ENCODE data around the gene PGAP2. TPM values are rescaled to one million over a fixed set of nuclear protein-coding genes. Genes with fewer than 3 reads are reported as not detected.
"Not testable (repeated sequence)": the region's sequence is repeated elsewhere in the genome, so short reads cannot be mapped to it uniquely, and the experiment has no call there.

PGAP2 gene
- total RNA-seq, 4 donors from 2014 or later = 5.1 to 7.4 (median 7.0) TPM

DNA sequence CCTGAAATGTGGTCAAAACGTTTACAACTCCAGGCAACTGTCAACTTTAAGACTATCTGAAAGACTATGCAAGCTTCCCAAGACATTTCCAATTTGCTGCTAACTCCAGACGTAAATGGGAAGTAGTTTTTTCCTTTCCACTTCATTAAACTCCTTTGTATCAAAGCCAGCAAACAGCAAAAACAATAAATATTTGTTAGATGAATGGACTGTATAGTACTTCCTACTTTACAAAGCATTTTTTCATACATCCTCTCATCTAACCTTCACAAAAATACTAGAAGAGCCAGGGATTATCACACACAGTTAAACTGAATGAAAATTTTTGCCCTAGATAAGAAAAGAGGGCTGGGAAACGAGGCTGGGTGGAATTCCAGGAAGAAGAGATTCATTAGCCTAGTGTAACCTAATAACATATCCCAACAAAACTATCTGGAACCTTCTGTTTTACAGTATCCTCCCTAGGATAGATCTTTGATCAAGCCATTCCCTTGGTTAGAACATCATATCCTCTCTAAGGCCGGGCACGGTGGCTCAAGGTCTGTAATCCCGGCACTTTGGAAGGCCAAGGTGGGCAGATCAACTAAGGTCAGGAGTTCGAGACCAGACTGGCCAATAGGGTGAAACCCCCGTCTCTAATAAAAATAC is 21.5 kb upstream of the PGAP2 start:
- Histone ChIP-seq H3K36me3 (peaks cover 0 to 25% (median 9%) of the 10 kb centered on the region in 4 donors), H3K4me3 (no peak overlapping the region), H3K27ac (replicated peaks in 1 of 4) (peak overlapping the region in 1 of 4 donors; percentile 27), H3K27me3 (no peaks in the 10 kb centered on the region), H3K9me3 (no peaks in the 10 kb centered on the region), H3K4me1 (peaks cover 6 to 73% (median 66%) of the 10 kb centered on the region in 4 donors)
- DNase-seq (ENCODE audit: extremely low spot score) = no peak
- TF ChIP-seq POLR2A (IDR thresholded peaks at IDR 0.05; ENCODE audit: low read depth) (no peak), POLR2AphosphoS5 (IDR thresholded peaks at IDR 0.05) (no peak), EP300 (IDR thresholded peaks at IDR 0.05) (no peak)
- TF ChIP-seq, protein P1, sequence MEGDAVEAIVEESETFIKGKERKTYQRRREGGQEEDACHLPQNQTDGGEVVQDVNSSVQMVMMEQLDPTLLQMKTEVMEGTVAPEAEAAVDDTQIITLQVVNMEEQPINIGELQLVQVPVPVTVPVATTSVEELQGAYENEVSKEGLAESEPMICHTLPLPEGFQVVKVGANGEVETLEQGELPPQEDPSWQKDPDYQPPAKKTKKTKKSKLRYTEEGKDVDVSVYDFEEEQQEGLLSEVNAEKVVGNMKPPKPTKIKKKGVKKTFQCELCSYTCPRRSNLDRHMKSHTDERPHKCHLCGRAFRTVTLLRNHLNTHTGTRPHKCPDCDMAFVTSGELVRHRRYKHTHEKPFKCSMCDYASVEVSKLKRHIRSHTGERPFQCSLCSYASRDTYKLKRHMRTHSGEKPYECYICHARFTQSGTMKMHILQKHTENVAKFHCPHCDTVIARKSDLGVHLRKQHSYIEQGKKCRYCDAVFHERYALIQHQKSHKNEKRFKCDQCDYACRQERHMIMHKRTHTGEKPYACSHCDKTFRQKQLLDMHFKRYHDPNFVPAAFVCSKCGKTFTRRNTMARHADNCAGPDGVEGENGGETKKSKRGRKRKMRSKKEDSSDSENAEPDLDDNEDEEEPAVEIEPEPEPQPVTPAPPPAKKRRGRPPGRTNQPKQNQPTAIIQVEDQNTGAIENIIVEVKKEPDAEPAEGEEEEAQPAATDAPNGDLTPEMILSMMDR (IDR thresholded peaks at IDR 0.05) = no peak
- intact Hi-C loops (cut with DNase I) = no loop called here
- WGBS = 64% methylated on average over 8 of the region's 8 CpGs

DNA sequence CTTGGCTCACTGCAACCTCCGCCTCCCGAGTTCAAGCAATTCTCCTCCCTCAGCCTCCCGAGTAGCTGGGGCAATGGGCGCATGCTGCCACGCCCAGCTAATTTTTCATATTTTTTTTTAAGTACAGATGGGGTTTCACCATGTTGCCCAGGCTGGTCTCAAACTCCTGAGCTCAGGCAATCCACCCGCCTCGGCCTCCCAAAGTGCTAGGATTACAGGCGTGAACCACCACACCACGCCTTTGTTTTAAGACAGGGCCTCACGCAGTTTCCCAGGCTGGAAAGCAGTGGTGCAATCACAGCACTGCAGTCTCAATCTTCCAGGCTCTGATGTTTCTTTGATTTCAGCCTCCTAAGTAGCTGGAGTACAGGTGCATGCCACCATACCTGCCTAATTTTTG is 14.0 kb upstream of the PGAP2 start:
- DNase-seq (ENCODE audit: extremely low spot score); H3K4me3 ChIP-seq; intact Hi-C loops (cut with DNase I); H3K27ac ChIP-seq (replicated peaks in 1 of 4); H3K9me3 ChIP-seq; H3K27me3 ChIP-seq: not testable (repeated sequence)
- H3K4me1 ChIP-seq = peaks cover 15 to 59% (median 55%) of the 10 kb centered on the region in 4 donors
- peaks cover 8 to 39% (median 28%) of the 10 kb centered on the region in 4 donors for H3K36me3 ChIP-seq
- 95% methylated on average over 10 of the region's 10 CpGs for WGBS

DNA sequence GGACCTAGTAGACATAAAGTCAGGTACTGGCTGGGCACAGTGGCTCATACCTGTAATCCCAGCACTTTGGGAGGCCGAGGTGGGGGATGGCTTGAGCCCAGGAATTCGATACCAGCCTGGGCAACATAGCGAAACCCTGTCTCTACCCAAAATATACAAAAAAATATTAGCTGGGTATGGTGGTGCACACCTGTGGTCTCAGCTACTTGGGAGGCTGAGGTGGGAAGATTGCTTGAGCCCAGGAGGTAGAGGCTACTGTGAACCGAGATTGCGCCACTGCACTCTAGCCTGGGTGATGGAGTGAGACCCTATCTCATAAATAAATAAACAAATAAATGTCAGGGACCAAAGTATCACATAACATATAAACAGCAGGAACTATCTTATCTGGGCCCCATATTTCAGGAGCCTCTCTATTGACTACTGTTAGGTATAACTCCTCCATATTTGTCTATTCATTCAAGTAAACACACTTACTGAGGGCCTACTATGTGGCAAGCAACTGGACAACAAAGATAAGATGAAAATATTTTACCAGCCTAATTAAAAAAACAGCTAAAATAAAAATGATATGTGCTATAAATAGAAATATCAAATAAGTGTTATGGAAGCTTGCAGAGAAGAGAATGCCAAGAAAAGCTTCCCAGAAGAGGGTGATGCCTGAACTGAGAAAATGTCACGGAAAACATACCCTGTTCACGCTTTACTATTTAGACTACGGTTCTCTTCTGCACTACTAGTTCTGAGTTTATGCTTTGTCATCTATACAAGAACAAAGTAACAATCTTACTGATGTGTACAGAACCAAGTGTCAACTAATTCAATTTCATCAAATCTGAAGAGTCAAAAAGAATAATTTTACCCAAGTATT is 13.0 kb upstream of the PGAP2 start:
- intact Hi-C loops (cut with DNase I) = loop anchor here (5.0 kb wide), 1 partner anchor 42 kb away; no protein-coding TSS in a partner anchor

DNA sequence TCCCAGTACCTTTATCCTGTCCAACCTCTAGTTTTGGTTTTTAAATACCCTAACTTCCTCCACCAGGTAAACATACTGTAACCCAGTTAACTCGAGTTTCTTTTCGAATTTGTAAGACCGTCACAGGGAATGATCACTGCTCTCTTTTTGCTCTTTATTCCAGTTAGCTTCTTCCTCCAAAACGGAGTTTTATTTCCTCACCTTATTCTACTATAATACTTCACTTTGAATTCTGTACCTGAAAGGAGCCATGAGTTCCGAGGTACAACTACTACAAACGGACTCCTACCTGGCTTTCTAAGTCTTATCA is 12.4 kb upstream of the PGAP2 start:
- no peak for DNase-seq (ENCODE audit: extremely low spot score)
- no peaks in the 10 kb centered on the region for H3K27me3 ChIP-seq
- peak overlapping the region; percentile 77 to 95 (median 90) for H3K4me3 ChIP-seq
- TF ChIP-seq POLR2A (IDR thresholded peaks at IDR 0.05; ENCODE audit: low read depth) (no peak), POLR2AphosphoS5 (IDR thresholded peaks at IDR 0.05) (no peak), EP300 (IDR thresholded peaks at IDR 0.05) (no peak)
- TF ChIP-seq, protein P1 (IDR thresholded peaks at IDR 0.05) = no peak
- peaks cover 8 to 36% (median 26%) of the 10 kb centered on the region in 4 donors for H3K36me3 ChIP-seq
- no peaks in the 10 kb centered on the region for H3K9me3 ChIP-seq
- intact Hi-C loops (cut with DNase I) = loop anchor here (5.0 kb wide), 1 partner anchor 41 kb away; no protein-coding TSS in a partner anchor
- H3K27ac ChIP-seq (replicated peaks in 1 of 4) = peak overlapping the region; percentile 93 to 99 (median 96)
- H3K4me1 ChIP-seq = peaks cover 15 to 46% (median 41%) of the 10 kb centered on the region in 4 donors
- WGBS = 34% methylated on average over 6 of the region's 6 CpGs

More for the DNA sequence above, 13.0 kb upstream of the PGAP2 start:
- DNase-seq (ENCODE audit: extremely low spot score) = no peak
- no peaks in the 10 kb centered on the region for H3K27me3 ChIP-seq
- H3K27ac ChIP-seq (replicated peaks in 1 of 4) = peak overlapping the region; percentile 93 to 99 (median 96)
- no peak for TF ChIP-seq POLR2AphosphoS5 (IDR thresholded peaks at IDR 0.05)
- TF ChIP-seq EP300 (IDR thresholded peaks at IDR 0.05) = no peak
- TF ChIP-seq, protein P1 (IDR thresholded peaks at IDR 0.05) = no peak
- TF ChIP-seq POLR2A (IDR thresholded peaks at IDR 0.05; ENCODE audit: low read depth) = no peak
- 72% methylated on average over 8 of the region's 8 CpGs for WGBS
- H3K4me3 ChIP-seq = peak overlapping the region; percentile 77 to 95 (median 90)
- H3K4me1 ChIP-seq = peaks cover 15 to 49% (median 46%) of the 10 kb centered on the region in 4 donors
- peaks cover 8 to 39% (median 28%) of the 10 kb centered on the region in 4 donors for H3K36me3 ChIP-seq
- no peaks in the 10 kb centered on the region for H3K9me3 ChIP-seq

DNA sequence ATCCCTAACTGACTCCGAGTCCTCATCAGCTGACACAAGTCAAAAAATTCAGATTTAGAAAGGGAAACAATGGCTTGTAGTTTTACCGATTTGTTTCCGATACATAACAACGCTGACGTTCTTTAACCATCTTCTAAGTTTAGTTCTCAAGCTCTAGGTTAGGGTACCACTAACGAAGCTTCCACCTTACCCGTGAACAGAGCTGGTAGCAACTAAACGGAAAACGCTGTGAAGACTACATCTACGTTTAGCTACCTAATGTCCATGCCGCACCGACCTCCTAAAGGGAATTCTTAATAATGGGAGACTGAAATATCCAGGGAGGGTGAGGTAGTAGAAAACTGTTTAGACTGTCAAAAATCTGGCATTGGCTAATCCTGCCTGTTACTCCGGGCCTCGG is 12.0 kb upstream of the PGAP2 start:
- peaks cover 15 to 46% (median 40%) of the 10 kb centered on the region in 4 donors for H3K4me1 ChIP-seq
- H3K27ac ChIP-seq (replicated peaks in 1 of 4) = peak overlapping the region; percentile 93 to 99 (median 96)
- H3K36me3 ChIP-seq = peaks cover 8 to 32% (median 24%) of the 10 kb centered on the region in 4 donors
- intact Hi-C loops (cut with DNase I) = loop anchor here (5.0 kb wide), 1 partner anchor 41 kb away; no protein-coding TSS in a partner anchor
- DNase-seq (ENCODE audit: extremely low spot score) = no peak
- H3K4me3 ChIP-seq = peak overlapping the region; percentile 77 to 95 (median 90)
- H3K27me3 ChIP-seq = no peaks in the 10 kb centered on the region
- 13% methylated on average over 14 of the region's 14 CpGs for WGBS
- TF ChIP-seq, protein P1 (IDR thresholded peaks at IDR 0.05) = no peak
- TF ChIP-seq POLR2A (IDR thresholded peaks at IDR 0.05; ENCODE audit: low read depth) (no peak), POLR2AphosphoS5 (IDR thresholded peaks at IDR 0.05) (no peak), EP300 (IDR thresholded peaks at IDR 0.05) (no peak)
- no peaks in the 10 kb centered on the region for H3K9me3 ChIP-seq

All from esophagus muscularis mucosa (tissue), 4 donors.